HL-60 (cell line): ENCODE results near the gene STX1B.

Source experiments
- DNase-seq, 2 experiments: peaks; one replicate each; pipeline ENCODE4 v3.0.0-alpha.2; 2010 to 2020; ENCODE audit warnings: low read depth in 1 of 2, low spot score in 1 of 2
- H3K27ac ChIP-seq: fragments of 250-450 bp; sonication (Bioruptor Pico); replicated peaks from 2 replicates; pipeline ENCODE4 v1.5.1; 2020; ENCODE audit warnings: mild to moderate bottlenecking, moderate library complexity
- H3K27me3 ChIP-seq: fragments of 250-450 bp; sonication (Bioruptor Pico); 2 replicates; pipeline ENCODE4 v1.5.1; 2021; ENCODE audit warnings: mild to moderate bottlenecking, moderate library complexity; ENCODE audit not compliant: insufficient read depth, poor library complexity, severe bottlenecking
- H3K4me3 ChIP-seq: replicated peaks from 2 replicates; pipeline ENCODE4 v1.5.1; 2011; ENCODE audit warnings: mild to moderate bottlenecking, control low read depth, low read length; ENCODE audit not compliant: insufficient read depth
- CTCF ChIP-seq: IDR thresholded peaks from one replicate; pipeline ENCODE4 v1.5.1; 2011; ENCODE audit warnings: low read length, control low read depth, inconsistent platforms; ENCODE audit not compliant: insufficient read depth
- GABPA ChIP-seq: IDR thresholded peaks from 2 replicates; pipeline ENCODE4 v1.6.1; 2012; ENCODE audit warnings: low read depth
- POLR2AphosphoS5 ChIP-seq: IDR thresholded peaks from 2 replicates; pipeline ENCODE4 v1.6.1; 2012; ENCODE audit warnings: low read depth
- REST ChIP-seq: IDR thresholded peaks from 2 replicates; pipeline ENCODE4 v1.6.1; 2012; ENCODE audit warnings: low read depth; ENCODE audit not compliant: insufficient replicate concordance
- SPI1 ChIP-seq: IDR thresholded peaks from 2 replicates; pipeline ENCODE4 v1.6.1; 2012; ENCODE audit warnings: low read depth, mild to moderate bottlenecking, borderline replicate concordance

Gene STX1B

GRCh38 chr16:31008149-31008548 lies 2.3 kb downstream of the STX1B start:
- Histone ChIP-seq H3K4me3 (no peak overlapping the region), H3K27ac (no peak overlapping the region), H3K27me3 (peaks cover 40% of the 10 kb centered on the region)
- DNase-seq, result no peak
- TF ChIP-seq CTCF, result no peak
- no peak for TF ChIP-seq GABPA
- no peak for TF ChIP-seq SPI1
- TF ChIP-seq POLR2AphosphoS5, result no peak
- TF ChIP-seq REST, result no peak

- no peak for TF ChIP-seq POLR2AphosphoS5
- TF ChIP-seq GABPA, result no peak
- no peak for TF ChIP-seq CTCF
- TF ChIP-seq REST, result no peak
- no peak for DNase-seq
- H3K27me3 ChIP-seq, result peaks cover 40% of the 10 kb centered on the region
- no peak overlapping the region for H3K4me3 ChIP-seq
- H3K27ac ChIP-seq, result no peak overlapping the region
Observed at GRCh38 chr16:31007684-31008083, 2.8 kb downstream of the STX1B start.

GRCh38 chr16:31006589-31006988 lies 3.8 kb downstream of the STX1B start:
- H3K27me3 ChIP-seq, result peaks cover 40% of the 10 kb centered on the region

GRCh38 chr16:31006086-31006385 lies 4.4 kb downstream of the STX1B start:
- Histone ChIP-seq H3K4me3 (no peak overlapping the region), H3K27me3 (peaks cover 36% of the 10 kb centered on the region), H3K27ac (no peak overlapping the region)
- DNase-seq, result no peak
- no peak for TF ChIP-seq POLR2AphosphoS5
- no peak for TF ChIP-seq CTCF
- no peak for TF ChIP-seq SPI1
- TF ChIP-seq REST, result no peak
- TF ChIP-seq GABPA, result no peak

More at GRCh38 chr16:31006589-31006988, 3.8 kb downstream of the STX1B start:
- no peak overlapping the region for H3K4me3 ChIP-seq
- H3K27ac ChIP-seq, result no peak overlapping the region
- no peak for DNase-seq
- TF ChIP-seq GABPA, result no peak
- TF ChIP-seq SPI1, result no peak
- TF ChIP-seq POLR2AphosphoS5, result no peak
